Measurements from ENCODE around the gene CBLN3. TPM values are rescaled to one million over a fixed set of nuclear protein-coding genes. Genes with fewer than 3 reads are reported as not detected.

The CBLN3 gene
- total RNA-seq, 2 experiments from 2014 or later: 1.6 to 1.7 TPM

DNA sequence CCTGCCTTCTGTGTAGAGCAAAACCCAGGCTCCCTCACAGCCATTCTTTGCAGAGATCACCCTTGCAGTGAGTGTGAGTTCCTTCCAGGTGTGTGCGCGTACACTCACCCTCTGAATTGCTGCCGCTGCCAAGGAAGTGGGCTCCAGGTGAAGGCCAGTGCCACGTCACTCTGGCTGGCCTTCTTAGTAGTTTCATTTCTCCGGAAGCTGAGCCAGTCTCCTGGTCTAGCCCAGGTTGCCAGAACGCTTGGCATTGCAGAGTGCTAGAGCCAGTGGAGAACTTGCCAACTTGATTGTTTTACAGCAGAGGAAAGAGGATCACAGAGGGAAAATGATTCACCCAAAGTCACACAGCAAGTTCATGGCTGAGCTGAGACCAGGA lies 11.0 kb downstream of the CBLN3 start:
- no peak overlapping the region for H3K27ac Mint-ChIP-seq
- ATAC-seq (ENCODE audit: poor library complexity) (no peak), DNase-seq (no peak)
- intact Hi-C loops (cut with DNase I, micrococcal nuclease): loop anchor here in 1 of 2 experiments (5.0 kb wide), 1 partner anchor 36 kb away; no protein-coding TSS in a partner anchor
- no peaks in the 10 kb centered on the region for H3K36me3 ChIP-seq (ENCODE audit: insufficient read depth, low read length)
- H3K27me3 Mint-ChIP-seq: peaks cover 5% of the 10 kb centered on the region
- no peak overlapping the region for H3K27ac ChIP-seq (ENCODE audit: low read depth in 1 of 2, low read length in 2 of 2)
- TF ChIP-seq, protein P1, sequence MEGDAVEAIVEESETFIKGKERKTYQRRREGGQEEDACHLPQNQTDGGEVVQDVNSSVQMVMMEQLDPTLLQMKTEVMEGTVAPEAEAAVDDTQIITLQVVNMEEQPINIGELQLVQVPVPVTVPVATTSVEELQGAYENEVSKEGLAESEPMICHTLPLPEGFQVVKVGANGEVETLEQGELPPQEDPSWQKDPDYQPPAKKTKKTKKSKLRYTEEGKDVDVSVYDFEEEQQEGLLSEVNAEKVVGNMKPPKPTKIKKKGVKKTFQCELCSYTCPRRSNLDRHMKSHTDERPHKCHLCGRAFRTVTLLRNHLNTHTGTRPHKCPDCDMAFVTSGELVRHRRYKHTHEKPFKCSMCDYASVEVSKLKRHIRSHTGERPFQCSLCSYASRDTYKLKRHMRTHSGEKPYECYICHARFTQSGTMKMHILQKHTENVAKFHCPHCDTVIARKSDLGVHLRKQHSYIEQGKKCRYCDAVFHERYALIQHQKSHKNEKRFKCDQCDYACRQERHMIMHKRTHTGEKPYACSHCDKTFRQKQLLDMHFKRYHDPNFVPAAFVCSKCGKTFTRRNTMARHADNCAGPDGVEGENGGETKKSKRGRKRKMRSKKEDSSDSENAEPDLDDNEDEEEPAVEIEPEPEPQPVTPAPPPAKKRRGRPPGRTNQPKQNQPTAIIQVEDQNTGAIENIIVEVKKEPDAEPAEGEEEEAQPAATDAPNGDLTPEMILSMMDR (IDR thresholded peaks at IDR 0.05): no peak
- peaks cover 13% of the 10 kb centered on the region for H3K4me1 ChIP-seq (ENCODE audit: insufficient read depth, low read length)
- no peaks in the 10 kb centered on the region for H3K36me3 Mint-ChIP-seq (ENCODE audit: low read depth)
- ChIA-PET CTCF (interaction anchor here (2.0 kb wide), 1 partner anchor 85 kb away, joined by 6 read pairs; no protein-coding TSS in a partner anchor), POLR2A (interaction anchor here (0.8 to 2.8 kb wide), 2 partner anchors 12 to 25 kb away, joined by 3 to 14 read pairs; partner anchors contain the start of genes CBLN3 and KHNYN)
- no peak overlapping the region for H3K4me3 Mint-ChIP-seq
- no peaks in the 10 kb centered on the region for H3K27me3 ChIP-seq (ENCODE audit: control insufficient read depth in 1 of 2, insufficient read depth in 2 of 2, low read length in 2 of 2)
- no peaks in the 10 kb centered on the region for H3K9me3 Mint-ChIP-seq
- no peaks in the 10 kb centered on the region for H3K9me3 ChIP-seq (ENCODE audit: control insufficient read depth in 1 of 2, insufficient read depth in 1 of 2, low read length in 2 of 2)
- no peak overlapping the region for H3K4me3 ChIP-seq (ENCODE audit: low read length)
- H3K4me1 Mint-ChIP-seq (ENCODE audit: low read depth): no peaks in the 10 kb centered on the region

DNA sequence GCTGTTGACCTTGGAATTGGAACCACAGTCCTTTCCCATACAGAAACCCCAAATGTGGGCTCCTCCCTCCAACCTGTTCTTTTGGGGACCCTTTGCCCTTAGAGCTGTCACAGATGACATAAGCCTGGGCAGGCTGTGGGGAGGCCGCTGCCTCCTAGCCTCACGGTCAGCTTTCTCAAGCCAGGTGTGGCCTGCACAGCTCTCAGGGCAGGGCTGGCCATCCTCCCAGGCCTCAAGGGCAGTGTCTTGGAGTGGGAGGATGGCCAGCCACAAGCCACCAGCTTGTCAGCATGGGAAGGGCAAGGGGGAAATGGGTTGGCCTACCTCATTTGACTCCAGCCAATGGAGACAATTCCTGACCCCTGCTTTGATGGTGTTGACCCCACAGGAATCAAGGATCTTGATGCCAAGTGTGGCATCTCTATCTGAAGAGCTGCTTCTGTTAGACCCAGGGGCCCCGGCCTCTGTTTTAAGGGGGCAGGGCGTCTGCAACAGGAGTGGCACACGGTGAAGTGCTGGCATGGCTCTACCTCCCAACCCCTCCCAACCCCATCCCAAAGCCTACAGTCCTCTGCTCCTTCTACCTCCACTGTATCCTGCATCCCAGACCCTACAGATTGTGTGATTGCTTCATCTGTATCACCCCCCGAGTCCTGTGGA lies 11.5 kb downstream of the CBLN3 start:
- ChIA-PET POLR2A (interaction anchor here (2.8 kb wide), 1 partner anchor 12 kb away, joined by 14 read pairs; the partner anchor contains the start of genes CBLN3 and KHNYN), CTCF (interaction anchor here (2.0 kb wide), 1 partner anchor 85 kb away, joined by 6 read pairs; no protein-coding TSS in a partner anchor)
- Histone ChIP-seq H3K36me3 (ENCODE audit: insufficient read depth, low read length) (no peaks in the 10 kb centered on the region), H3K27me3 (ENCODE audit: control insufficient read depth in 1 of 2, insufficient read depth in 2 of 2, low read length in 2 of 2) (no peaks in the 10 kb centered on the region), H3K4me1 (ENCODE audit: insufficient read depth, low read length) (peaks cover 9% of the 10 kb centered on the region), H3K9me3 (ENCODE audit: control insufficient read depth in 1 of 2, insufficient read depth in 1 of 2, low read length in 2 of 2) (no peaks in the 10 kb centered on the region), H3K4me3 (ENCODE audit: low read length) (no peak overlapping the region), H3K27ac (ENCODE audit: low read depth in 1 of 2, low read length in 2 of 2) (no peak overlapping the region)
- intact Hi-C loops (cut with DNase I, micrococcal nuclease): loop anchor here in 1 of 2 experiments (5.0 kb wide), 1 partner anchor 36 kb away; no protein-coding TSS in a partner anchor
- TF ChIP-seq, protein P1 (IDR thresholded peaks at IDR 0.05): no peak
- H3K4me3 Mint-ChIP-seq: no peak overlapping the region
- no peak overlapping the region for H3K27ac Mint-ChIP-seq
- no peaks in the 10 kb centered on the region for H3K36me3 Mint-ChIP-seq (ENCODE audit: low read depth)
- no peaks in the 10 kb centered on the region for H3K4me1 Mint-ChIP-seq (ENCODE audit: low read depth)
- no peak for ATAC-seq (ENCODE audit: poor library complexity)
- peaks cover 5% of the 10 kb centered on the region for H3K27me3 Mint-ChIP-seq
- H3K9me3 Mint-ChIP-seq: no peaks in the 10 kb centered on the region
- DNase-seq: no peak

DNA sequence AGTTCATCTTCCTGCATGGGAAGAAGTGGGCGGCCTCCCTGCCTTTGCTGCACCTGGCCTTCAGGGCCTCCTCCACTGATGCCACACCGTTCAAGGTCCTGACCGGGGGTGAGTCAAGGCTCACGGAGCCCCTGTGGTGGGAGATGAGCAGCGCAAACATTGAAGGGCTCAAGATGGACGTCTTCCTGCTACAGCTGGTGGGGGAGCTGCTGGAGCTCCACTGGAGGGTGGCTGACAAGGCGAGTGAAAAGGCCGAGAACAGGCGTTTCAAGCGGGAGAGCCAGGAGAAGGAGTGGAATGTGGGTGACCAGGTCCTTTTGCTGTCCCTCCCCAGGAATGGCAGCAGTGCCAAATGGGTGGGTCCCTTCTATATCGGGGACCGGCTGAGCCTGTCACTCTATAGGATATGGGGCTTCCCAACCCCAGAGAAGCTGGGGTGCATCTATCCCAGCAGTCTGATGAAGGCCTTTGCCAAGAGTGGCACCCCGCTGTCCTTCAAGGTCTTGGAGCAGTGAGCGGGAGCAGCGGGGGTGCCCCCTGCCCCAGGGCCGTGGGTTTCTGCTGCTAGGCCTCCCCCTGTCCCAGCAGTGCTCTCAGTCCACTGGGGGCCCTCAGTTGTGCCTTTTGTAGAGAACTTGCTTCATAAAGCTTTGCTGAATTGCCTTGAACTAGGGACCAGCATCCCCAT lies 12.4 kb downstream of the CBLN3 start:
- no peak overlapping the region for H3K27ac ChIP-seq (ENCODE audit: low read depth in 1 of 2, low read length in 2 of 2)
- no peaks in the 10 kb centered on the region for H3K27me3 ChIP-seq (ENCODE audit: control insufficient read depth in 1 of 2, insufficient read depth in 2 of 2, low read length in 2 of 2)
- H3K9me3 Mint-ChIP-seq: no peaks in the 10 kb centered on the region
- peaks cover 5% of the 10 kb centered on the region for H3K27me3 Mint-ChIP-seq
- H3K4me1 Mint-ChIP-seq (ENCODE audit: low read depth): no peaks in the 10 kb centered on the region
- no peak overlapping the region for H3K27ac Mint-ChIP-seq
- ChIA-PET POLR2A (no interaction called here), CTCF (no interaction called here)
- no peaks in the 10 kb centered on the region for H3K9me3 ChIP-seq (ENCODE audit: control insufficient read depth in 1 of 2, insufficient read depth in 1 of 2, low read length in 2 of 2)
- no peak overlapping the region for H3K4me3 ChIP-seq (ENCODE audit: low read length)
- no peak for ATAC-seq (ENCODE audit: poor library complexity)
- H3K4me1 ChIP-seq (ENCODE audit: insufficient read depth, low read length): peaks cover under 1% of the 10 kb centered on the region
- intact Hi-C loops (cut with DNase I, micrococcal nuclease): loop anchor here in 1 of 2 experiments (5.0 kb wide), 1 partner anchor 35 kb away; no protein-coding TSS in a partner anchor
- no peaks in the 10 kb centered on the region for H3K36me3 ChIP-seq (ENCODE audit: insufficient read depth, low read length)
- H3K36me3 Mint-ChIP-seq (ENCODE audit: low read depth): no peaks in the 10 kb centered on the region
- no peak overlapping the region for H3K4me3 Mint-ChIP-seq
- DNase-seq: no peak
- TF ChIP-seq, protein P1 (IDR thresholded peaks at IDR 0.05): no peak
